GM23338 (cell line): ENCODE data around the gene DOCK4. TPM values are rescaled to one million over a fixed set of nuclear protein-coding genes. Genes with fewer than 3 reads are reported as not detected.

Experiments
- ATAC-seq: fragments of 200-7000 bp; cut with Tn5 transposase; 3 replicates; pipeline ENCODE4 v1.9.1; 2020
- DNase-seq: peaks from one replicate; pipeline ENCODE4 v3.0.0-alpha.2; 2015; ENCODE audit warnings: low spot score
- H2AFZ ChIP-seq: fragments of 200-600 bp; sonication (generic); 2 replicates; pipeline ENCODE4 v1.8.0; 2016; ENCODE audit warnings: antibody characterized with exemption, mild to moderate bottlenecking, moderate library complexity
- H3F3A ChIP-seq: fragments of 200-600 bp; sonication (generic); replicated peaks from 2 replicates; pipeline ENCODE4 v1.8.0; 2017; ENCODE audit warnings: antibody characterized with exemption, mixed run types, low read depth
- H3K27ac ChIP-seq: fragments of 200-600 bp; sonication (generic); 2 replicates; pipeline ENCODE4 v1.6.1; 2016; ENCODE audit warnings: low read depth
- H3K27me3 ChIP-seq: fragments of 200-600 bp; sonication (generic); 2 replicates; pipeline ENCODE4 v1.8.0; 2016; ENCODE audit warnings: mild to moderate bottlenecking, mixed run types, moderate library complexity; ENCODE audit not compliant: insufficient read depth
- H3K36me3 ChIP-seq: fragments of 200-600 bp; sonication (generic); 2 replicates; pipeline ENCODE4 v1.8.0; 2016; ENCODE audit warnings: mild to moderate bottlenecking; ENCODE audit not compliant: insufficient read depth
- H3K4me1 ChIP-seq: fragments of 200-600 bp; sonication (generic); 2 replicates; pipeline ENCODE4 v1.8.0; 2016; ENCODE audit warnings: mild to moderate bottlenecking, moderate library complexity; ENCODE audit not compliant: insufficient read depth
- H3K4me2 ChIP-seq: fragments of 200-600 bp; sonication (generic); 2 replicates; pipeline ENCODE4 v1.7.1; 2017; ENCODE audit warnings: mixed run types
- H3K4me3 ChIP-seq: fragments of 200-600 bp; sonication (generic); 2 replicates; pipeline ENCODE4 v1.6.1; 2016; ENCODE audit warnings: mixed run types
- H3K79me2 ChIP-seq: fragments of 200-600 bp; sonication (generic); replicated peaks from 2 replicates; pipeline ENCODE4 v1.8.0; 2017; ENCODE audit warnings: mild to moderate bottlenecking; ENCODE audit not compliant: insufficient read depth
- H3K9me2 ChIP-seq: fragments of 200-600 bp; sonication (generic); 2 replicates; pipeline ENCODE4 v1.8.0; 2017; ENCODE audit not compliant: insufficient read depth
- H4K20me1 ChIP-seq: fragments of 200-600 bp; sonication (generic); replicated peaks from 2 replicates; pipeline ENCODE4 v1.8.0; 2017; ENCODE audit warnings: mild to moderate bottlenecking; ENCODE audit not compliant: insufficient read depth
- H3K27ac Mint-ChIP-seq: 2 replicates; pipeline ENCODE4 v1.8.0; 2020; ENCODE audit warnings: inconsistent platforms, mild to moderate bottlenecking, moderate library complexity, mixed read lengths
- H3K27me3 Mint-ChIP-seq: 3 replicates; pipeline ENCODE4 v1.8.0; 2022; ENCODE audit warnings: low read depth, mild to moderate bottlenecking, moderate library complexity, mixed read lengths, inconsistent platforms; ENCODE audit not compliant: insufficient read depth, poor library complexity
- H3K36me3 Mint-ChIP-seq: 3 replicates; pipeline ENCODE4 v1.8.0; 2021; ENCODE audit warnings: low read depth, mild to moderate bottlenecking, inconsistent platforms, moderate library complexity, mixed read lengths
- H3K4me1 Mint-ChIP-seq: 3 replicates; pipeline ENCODE4 v1.8.0; 2020; ENCODE audit warnings: mild to moderate bottlenecking, inconsistent platforms, mixed read lengths
- H3K4me3 Mint-ChIP-seq: 3 replicates; pipeline ENCODE4 v1.8.0; 2021; ENCODE audit warnings: moderate library complexity, mild to moderate bottlenecking, inconsistent platforms, mixed read lengths
- H3K9me3 Mint-ChIP-seq: 3 replicates; pipeline ENCODE4 v1.8.0; 2020; ENCODE audit warnings: moderate library complexity, mild to moderate bottlenecking, inconsistent platforms, mixed read lengths
- CREB1 ChIP-seq: fragments of 250-450 bp; sonication (Bioruptor Pico); IDR thresholded peaks from 2 replicates; pipeline ENCODE4 v1.5.0; 2020; ENCODE audit warnings: low read depth, mild to moderate bottlenecking, moderate library complexity
- CTCF ChIP-seq, 2 experiments: fragments of 200-600 bp in 1 of 2; sonication (generic) in 1 of 2; conservative IDR thresholded peaks; 2 replicates each; pipeline versions ENCODE4 v1.5.1 to v1.6.1; 2016 to 2017; ENCODE audit warnings: antibody characterized with exemption in 2 of 2, low read depth in 2 of 2, mild to moderate bottlenecking in 2 of 2, moderate library complexity in 1 of 2
- EZH2 ChIP-seq: fragments of 200-600 bp; sonication (generic); IDR thresholded peaks from one replicate; pipeline ENCODE4 v1.8.0; 2017; ENCODE audit warnings: antibody characterized with exemption, mild to moderate bottlenecking, low read depth; ENCODE audit not compliant: unreplicated experiment
- EZH2phosphoT487 ChIP-seq: fragments of 200-600 bp; sonication (generic); IDR thresholded peaks from one replicate; pipeline ENCODE4 v1.8.1; 2018; ENCODE audit warnings: antibody characterized with exemption; ENCODE audit not compliant: unreplicated experiment
- JUNB ChIP-seq: IDR thresholded peaks from one replicate; pipeline ENCODE4 v1.6.1; 2016; ENCODE audit warnings: antibody characterized with exemption; ENCODE audit not compliant: unreplicated experiment
- NANOG ChIP-seq: IDR thresholded peaks from 2 replicates; pipeline ENCODE4 v1.6.1; 2016; ENCODE audit warnings: antibody characterized with exemption, borderline replicate concordance
- POLR2AphosphoS5 ChIP-seq: IDR thresholded peaks from 2 replicates; pipeline ENCODE4 v1.6.1; 2016; ENCODE audit warnings: antibody characterized with exemption, low read depth
- REST ChIP-seq: IDR thresholded peaks from one replicate; pipeline ENCODE4 v1.6.1; 2018; ENCODE audit warnings: antibody characterized with exemption; ENCODE audit not compliant: unreplicated experiment
- STAT1 ChIP-seq: IDR thresholded peaks from one replicate; pipeline ENCODE4 v1.6.1; 2016; ENCODE audit warnings: antibody characterized with exemption; ENCODE audit not compliant: unreplicated experiment
- ZNF114 ChIP-seq: fragments of 250-450 bp; sonication (Bioruptor Pico); IDR thresholded peaks from 2 replicates; pipeline ENCODE4 v1.5.0; 2020; ENCODE audit warnings: mild to moderate bottlenecking, moderate library complexity
- ZNF331 ChIP-seq: fragments of 250-450 bp; sonication (Bioruptor Pico); IDR thresholded peaks from 2 replicates; pipeline ENCODE4 v1.5.0; 2020; ENCODE audit warnings: low read depth, mild to moderate bottlenecking, moderate library complexity
- ZNF462 ChIP-seq: fragments of 250-450 bp; sonication (Bioruptor Pico); IDR thresholded peaks from 2 replicates; pipeline ENCODE4 v1.5.0; 2020; ENCODE audit warnings: mild to moderate bottlenecking, moderate library complexity
- polyA plus RNA-seq: library from polyadenylated mRNA; unstranded; fragments of >200 nt; fragmentation: Nextera tagmentation; extraction: Ambion mirVana; gene quantifications from 2 replicates; pipeline ENCODE4 v1.2.1, GENCODE V29; 2016
- total RNA-seq: library from RNA; depleted of rRNA; stranded (reverse); fragments of >200 nt; shearing (Covaris generic); gene quantifications from 2 replicates; pipeline ENCODE4 v1.2.3, GENCODE V29; 2014
- TF ChIP-seq, protein P1 (sequence below): IDR thresholded peaks from 2 replicates; pipeline ENCODE4 v1.6.1; 2016; ENCODE audit warnings: antibody characterized with exemption

Gene DOCK4
- total and polyA plus RNA-seq, 2 experiments from 2014 or later: 6.3 to 33.8 TPM

- Histone ChIP-seq H3K4me2 (peak overlapping the region; percentile 50), H3K36me3 (no peaks in the 10 kb centered on the region), H4K20me1 (no peaks in the 10 kb centered on the region), H3K4me3 (no peak overlapping the region), H3K27me3 (no peaks in the 10 kb centered on the region), H2AFZ (no peak overlapping the region), H3K79me2 (no peaks in the 10 kb centered on the region), H3K9me2 (peaks cover 4% of the 10 kb centered on the region; the same call in 1 of the 2 replicates), H3K27ac (peak overlapping the region; percentile 12), H3K4me1 (peaks cover 36% of the 10 kb centered on the region), H3F3A (peaks cover 8% of the 10 kb centered on the region; the same call in 1 of the 2 replicates)
- ATAC-seq (peak; percentile 79), DNase-seq (peak; percentile 35)
- Mint-ChIP-seq H3K4me1 (peaks cover 38% of the 10 kb centered on the region), H3K4me3 (no peak overlapping the region), H3K9me3 (peaks cover 3% of the 10 kb centered on the region; the same call in 1 of the 3 replicates), H3K36me3 (peaks cover 42% of the 10 kb centered on the region), H3K27me3 (peaks cover 2% of the 10 kb centered on the region), H3K27ac (peak overlapping the region; percentile 77)
- TF ChIP-seq ZNF331 (CRISPR knock-in tag) (no peak), STAT1 (no peak), NANOG (no peak), POLR2AphosphoS5 (no peak), JUNB (no peak), CREB1 (CRISPR knock-in tag) (no peak), REST (no peak), EZH2phosphoT487 (no peak), CTCF (conservative IDR thresholded peaks at IDR 0.05; ENCODE audit: low read depth in 2 of 2) (no peak), EZH2 (no peak), ZNF114 (CRISPR knock-in tag) (no peak), ZNF462 (CRISPR knock-in tag) (no peak)
- TF ChIP-seq, protein P1, sequence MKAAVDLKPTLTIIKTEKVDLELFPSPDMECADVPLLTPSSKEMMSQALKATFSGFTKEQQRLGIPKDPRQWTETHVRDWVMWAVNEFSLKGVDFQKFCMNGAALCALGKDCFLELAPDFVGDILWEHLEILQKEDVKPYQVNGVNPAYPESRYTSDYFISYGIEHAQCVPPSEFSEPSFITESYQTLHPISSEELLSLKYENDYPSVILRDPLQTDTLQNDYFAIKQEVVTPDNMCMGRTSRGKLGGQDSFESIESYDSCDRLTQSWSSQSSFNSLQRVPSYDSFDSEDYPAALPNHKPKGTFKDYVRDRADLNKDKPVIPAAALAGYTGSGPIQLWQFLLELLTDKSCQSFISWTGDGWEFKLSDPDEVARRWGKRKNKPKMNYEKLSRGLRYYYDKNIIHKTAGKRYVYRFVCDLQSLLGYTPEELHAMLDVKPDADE: no peak
Observed at GRCh38 chr7:111873326-111873646, 332.9 kb downstream of the DOCK4 start.
